Measurements from ENCODE around the gene OR3A2.
"Not testable (repeated sequence)": the region's sequence is repeated elsewhere in the genome, so short reads cannot be mapped to it uniquely, and the experiment has no call there.

DNA sequence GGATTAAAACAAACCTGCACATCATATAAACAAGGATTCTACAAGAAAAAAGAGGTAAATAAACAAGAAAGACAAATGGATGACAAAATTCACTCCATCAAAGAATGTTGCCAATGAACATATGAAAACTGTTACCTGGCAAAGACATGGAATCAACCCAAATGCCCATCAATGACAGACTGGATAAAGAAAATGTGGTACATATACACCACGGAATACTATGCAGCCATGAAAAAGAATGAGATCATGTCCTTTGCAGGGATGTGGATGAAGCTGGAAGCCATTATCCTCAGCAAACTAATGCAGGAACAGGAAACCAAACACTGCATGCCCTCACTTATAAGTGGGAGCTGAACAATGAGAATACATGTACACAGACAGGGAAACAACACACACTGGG, 92.6 kb downstream of the OR3A2 start:
- not testable (repeated sequence) for TF ChIP-seq POLR2A, EP300, POLR2AphosphoS5 (IDR thresholded peaks at IDR 0.05)
- TF ChIP-seq, protein P1, sequence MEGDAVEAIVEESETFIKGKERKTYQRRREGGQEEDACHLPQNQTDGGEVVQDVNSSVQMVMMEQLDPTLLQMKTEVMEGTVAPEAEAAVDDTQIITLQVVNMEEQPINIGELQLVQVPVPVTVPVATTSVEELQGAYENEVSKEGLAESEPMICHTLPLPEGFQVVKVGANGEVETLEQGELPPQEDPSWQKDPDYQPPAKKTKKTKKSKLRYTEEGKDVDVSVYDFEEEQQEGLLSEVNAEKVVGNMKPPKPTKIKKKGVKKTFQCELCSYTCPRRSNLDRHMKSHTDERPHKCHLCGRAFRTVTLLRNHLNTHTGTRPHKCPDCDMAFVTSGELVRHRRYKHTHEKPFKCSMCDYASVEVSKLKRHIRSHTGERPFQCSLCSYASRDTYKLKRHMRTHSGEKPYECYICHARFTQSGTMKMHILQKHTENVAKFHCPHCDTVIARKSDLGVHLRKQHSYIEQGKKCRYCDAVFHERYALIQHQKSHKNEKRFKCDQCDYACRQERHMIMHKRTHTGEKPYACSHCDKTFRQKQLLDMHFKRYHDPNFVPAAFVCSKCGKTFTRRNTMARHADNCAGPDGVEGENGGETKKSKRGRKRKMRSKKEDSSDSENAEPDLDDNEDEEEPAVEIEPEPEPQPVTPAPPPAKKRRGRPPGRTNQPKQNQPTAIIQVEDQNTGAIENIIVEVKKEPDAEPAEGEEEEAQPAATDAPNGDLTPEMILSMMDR (IDR thresholded peaks at IDR 0.05): not testable (repeated sequence)
